Astrocyte (in vitro differentiated cells and primary cell): Measurements from ENCODE around the gene ARHGAP24.

Experiments
- CTCF ChIP-seq: IDR thresholded peaks from 2 replicates; pipeline ENCODE4 v1.5.1; 2011; ENCODE audit warnings: low read depth, mild to moderate bottlenecking, inconsistent platforms, low read length, moderate library complexity; ENCODE audit not compliant: insufficient read depth
- EZH2 ChIP-seq: IDR thresholded peaks from 2 replicates; pipeline ENCODE4 v1.6.1; 2012; ENCODE audit warnings: mild to moderate bottlenecking, low read length, inconsistent platforms; ENCODE audit not compliant: insufficient read depth

- TF ChIP-seq CTCF (no peak), EZH2 (no peak)
These were observed 91.0 kb downstream of the ARHGAP24 start for GRCh38 chr4:85565761-85566480.
